HuH-7 (cell line): Measurements from ENCODE around the gene VENTX.
A peak's percentile ranks its signal among the peaks of the same experiment; 100 is the strongest.

Experiments used
- DNase-seq: peaks from one replicate; pipeline ENCODE4 v3.0.0; 2011; ENCODE audit warnings: low spot score

VENTX gene

GRCh38 chr10:133235265-133235855 is 2.3 kb upstream of the VENTX start:
- no peak for DNase-seq

GRCh38 chr10:133235932-133236331 is 1.7 kb upstream of the VENTX start:
- no peak for DNase-seq

- no peak for DNase-seq
These were observed 1.0 kb upstream of the VENTX start for GRCh38 chr10:133236401-133237240.

- DNase-seq = no peak
These were observed 441 bp upstream of the VENTX start for GRCh38 chr10:133237241-133237587.

GRCh38 chr10:133238466-133238804 is 780 bp downstream of the VENTX start:
- no peak for DNase-seq

- no peak for DNase-seq
These were observed 2.3 kb downstream of the VENTX start for GRCh38 chr10:133239990-133240389.

- DNase-seq = no peak
These were observed 4.0 kb downstream of the VENTX start for GRCh38 chr10:133241501-133242205.

- DNase-seq = no peak
These were observed 5.1 kb downstream of the VENTX start for GRCh38 chr10:133242611-133243356.

GRCh38 chr10:133243593-133243992 is 5.9 kb downstream of the VENTX start:
- DNase-seq = no peak

GRCh38 chr10:133245439-133246235 is 8.0 kb downstream of the VENTX start:
- DNase-seq = peak; percentile 83

GRCh38 chr10:133246236-133246626 is 8.6 kb downstream of the VENTX start:
- DNase-seq = no peak

GRCh38 chr10:133247681-133248333 is 10.2 kb downstream of the VENTX start:
- no peak for DNase-seq

- no peak for DNase-seq
These were observed 10.7 kb downstream of the VENTX start for GRCh38 chr10:133248334-133248715.

- DNase-seq = peak; percentile 57
These were observed 11.6 kb downstream of the VENTX start for GRCh38 chr10:133249094-133249780.

GRCh38 chr10:133249975-133250754 is 12.5 kb downstream of the VENTX start:
- no peak for DNase-seq

- no peak for DNase-seq
These were observed 13.9 kb downstream of the VENTX start for GRCh38 chr10:133251388-133252222.

GRCh38 chr10:133252223-133252552 is 14.5 kb downstream of the VENTX start:
- no peak for DNase-seq

- DNase-seq = no peak
These were observed 15.8 kb downstream of the VENTX start for GRCh38 chr10:133253361-133253955.
